SJSA1 (cell line): Measurements from ENCODE around the gene UBXN6. TPM values are rescaled to one million over a fixed set of nuclear protein-coding genes. Genes with fewer than 3 reads are reported as not detected.

ENCODE experiments used
- DNase-seq, 2 experiments: peaks; one replicate each; pipeline ENCODE4 v3.0.0-alpha.2; 2015 to 2020; ENCODE audit warnings: low spot score in 2 of 2, low read depth in 1 of 2
- H3K27ac ChIP-seq: fragments of 250-450 bp; sonication (Bioruptor Pico); 2 replicates; pipeline ENCODE4 v1.5.1; 2020; ENCODE audit warnings: mild to moderate bottlenecking, moderate library complexity
- H3K27me3 ChIP-seq: fragments of 250-450 bp; sonication (Bioruptor Pico); replicated peaks from 2 replicates; pipeline ENCODE4 v1.5.1; 2020; ENCODE audit warnings: mild to moderate bottlenecking, moderate library complexity
- H3K36me3 ChIP-seq: fragments of 250-450 bp; sonication (Bioruptor Pico); 2 replicates; pipeline ENCODE4 v1.5.1; 2020; ENCODE audit warnings: mild to moderate bottlenecking
- H3K4me1 ChIP-seq: fragments of 250-450 bp; sonication (Bioruptor Pico); replicated peaks from 2 replicates; pipeline ENCODE4 v1.6.1; 2021; ENCODE audit warnings: mild to moderate bottlenecking
- H3K4me3 ChIP-seq: fragments of 250-450 bp; sonication (Bioruptor Pico); 2 replicates; pipeline ENCODE4 v1.5.1; 2020; ENCODE audit warnings: mild to moderate bottlenecking
- H3K9me3 ChIP-seq: fragments of 250-450 bp; sonication (Bioruptor Pico); replicated peaks from 2 replicates; pipeline ENCODE4 v1.5.1; 2020; ENCODE audit warnings: mild to moderate bottlenecking
- total RNA-seq: library from RNA; depleted of rRNA; stranded (reverse); fragments of >200 nt; shearing (Covaris generic); gene quantifications from 2 replicates; pipeline ENCODE4 v1.2.3, GENCODE V29; 2014; rRNA removed

Gene UBXN6
- total RNA-seq, 1 experiment from 2014 or later: 39.3 TPM

- H3K4me3 ChIP-seq: no peak overlapping the region
- peaks cover 16% of the 10 kb centered on the region for H3K4me1 ChIP-seq
- no peak for DNase-seq
- H3K27ac ChIP-seq: no peak overlapping the region
- H3K36me3 ChIP-seq: peaks cover 65% of the 10 kb centered on the region
- no peaks in the 10 kb centered on the region for H3K9me3 ChIP-seq
- H3K27me3 ChIP-seq: no peaks in the 10 kb centered on the region
Measured at GRCh38 chr19:4405977-4406376, 51.6 kb downstream of the UBXN6 start.

DNA sequence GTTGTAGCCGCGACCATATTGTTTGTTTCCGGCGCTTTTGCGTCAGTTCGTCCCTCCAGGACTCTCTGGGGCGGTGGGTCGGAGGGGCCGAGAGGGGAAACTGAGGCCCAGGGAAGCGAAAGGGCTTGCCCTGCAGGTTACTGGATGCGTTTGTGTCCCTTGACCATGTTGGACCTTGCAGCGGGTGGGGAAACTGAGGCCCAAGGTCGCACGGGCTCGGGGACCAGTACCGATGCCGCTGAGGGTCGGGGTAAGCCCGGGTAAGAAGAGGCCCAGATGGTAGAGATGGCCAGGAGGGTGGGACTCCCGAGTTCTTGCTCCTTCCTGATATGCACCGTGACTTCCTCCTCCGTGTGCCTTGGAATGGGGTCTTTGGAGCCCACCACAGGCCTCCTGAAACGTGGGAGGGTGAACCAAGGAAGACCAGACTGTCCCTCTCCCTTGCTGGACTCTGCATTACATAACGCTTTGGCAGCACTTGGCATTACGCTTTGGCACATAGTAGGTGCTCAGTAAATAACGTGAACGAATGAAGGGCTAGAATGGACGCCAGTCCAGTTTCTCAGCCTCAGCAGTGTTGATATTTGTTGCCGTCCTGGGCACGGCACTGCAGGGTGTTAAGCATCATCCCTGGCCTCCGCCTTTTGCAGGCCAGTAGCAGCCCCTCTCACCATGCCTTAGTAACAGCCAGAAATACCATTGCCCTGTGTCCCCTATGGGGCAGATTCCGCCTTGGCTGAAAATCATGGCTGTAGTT is 54.4 kb downstream of the UBXN6 start:
- Histone ChIP-seq H3K36me3 (peaks cover 53% of the 10 kb centered on the region), H3K4me1 (peaks cover 23% of the 10 kb centered on the region), H3K27me3 (no peaks in the 10 kb centered on the region), H3K9me3 (no peaks in the 10 kb centered on the region), H3K27ac (peak overlapping the region; percentile 78), H3K4me3 (peak overlapping the region; percentile 92)
- DNase-seq: peak in 1 of 2 experiments; percentile 21

DNA sequence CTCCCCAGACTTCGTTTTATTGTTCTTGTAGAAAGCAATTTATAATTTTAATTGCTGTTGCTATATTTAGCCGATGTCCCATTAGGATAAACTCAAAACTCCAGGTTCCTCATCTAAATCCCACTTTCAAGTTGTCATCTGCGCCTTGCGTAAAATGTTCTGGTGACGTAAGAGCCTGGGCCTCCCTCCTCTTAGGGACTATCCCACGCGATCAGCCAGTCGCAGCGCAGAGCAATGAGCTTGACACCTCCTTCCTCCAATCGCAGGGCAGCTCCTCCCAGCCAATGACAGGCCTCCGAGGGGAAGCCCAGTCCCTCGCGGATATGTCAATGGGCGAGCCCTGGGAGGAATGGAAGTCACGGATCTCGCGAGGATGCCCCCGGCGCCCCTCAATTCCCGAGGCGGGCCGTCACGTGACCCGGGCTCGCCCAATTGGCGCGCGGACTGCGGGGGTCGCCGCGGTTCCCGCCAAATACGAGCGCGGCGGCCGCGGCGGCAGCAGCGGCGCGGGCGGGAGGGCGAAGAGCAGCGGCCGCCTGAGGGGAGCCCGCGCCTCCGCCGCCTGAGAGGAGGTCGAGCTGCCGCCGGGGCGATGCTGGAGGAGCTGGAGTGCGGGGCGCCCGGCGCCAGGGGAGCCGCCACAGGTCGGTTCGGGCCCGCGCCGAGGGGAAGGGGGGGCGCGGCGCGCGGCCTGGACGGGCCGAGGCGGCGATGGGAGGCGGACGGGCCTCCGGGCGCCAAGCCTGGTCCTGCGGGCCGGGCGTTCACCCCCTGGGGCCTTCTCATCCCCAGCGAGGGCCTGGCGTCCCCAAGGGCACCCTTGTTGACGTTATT is 55.2 kb downstream of the UBXN6 start, which contains the start of gene CHAF1A:
CHAF1A (plus strand) TSS at position 470 of the 834 bp plus-strand sequence; CDS start at position 593, 123 bp downstream.
- peak within 1 kb of the TSS; percentile 92 for H3K4me3 ChIP-seq
- DNase-seq: peak; percentile 99 to 100
- H3K9me3 ChIP-seq: no peaks in the 10 kb centered on the region
- H3K36me3 ChIP-seq: peaks cover 57% of the 10 kb centered on the region
- H3K27me3 ChIP-seq: no peaks in the 10 kb centered on the region
- H3K4me1 ChIP-seq: peaks cover 23% of the 10 kb centered on the region
- H3K27ac ChIP-seq: peak within 1 kb of the TSS; percentile 78

DNA sequence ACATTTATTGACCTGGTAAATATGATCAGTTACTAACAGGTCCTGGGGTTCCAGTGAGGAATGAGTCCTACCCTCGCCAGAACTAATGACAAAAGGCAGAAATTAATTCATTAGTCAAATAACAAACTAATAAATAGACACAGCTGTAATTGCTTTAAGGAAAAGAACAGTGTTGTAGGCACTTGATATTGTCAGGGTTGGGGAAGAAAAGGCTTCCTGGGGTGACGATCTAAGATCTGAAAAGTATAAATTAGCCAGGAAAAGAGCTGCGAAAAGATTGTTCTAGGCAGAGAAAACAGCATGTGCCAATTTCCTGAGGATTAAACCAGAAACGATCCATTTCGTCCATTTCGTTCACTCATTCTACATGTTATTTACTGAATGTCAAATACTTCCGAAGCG is 55.8 kb downstream of the UBXN6 start:
- Histone ChIP-seq H3K36me3 (peaks cover 62% of the 10 kb centered on the region), H3K4me3 (peak overlapping the region; percentile 92), H3K27ac (peak overlapping the region; percentile 49), H3K9me3 (no peaks in the 10 kb centered on the region), H3K4me1 (peaks cover 23% of the 10 kb centered on the region), H3K27me3 (no peaks in the 10 kb centered on the region)
- DNase-seq: no peak

DNA sequence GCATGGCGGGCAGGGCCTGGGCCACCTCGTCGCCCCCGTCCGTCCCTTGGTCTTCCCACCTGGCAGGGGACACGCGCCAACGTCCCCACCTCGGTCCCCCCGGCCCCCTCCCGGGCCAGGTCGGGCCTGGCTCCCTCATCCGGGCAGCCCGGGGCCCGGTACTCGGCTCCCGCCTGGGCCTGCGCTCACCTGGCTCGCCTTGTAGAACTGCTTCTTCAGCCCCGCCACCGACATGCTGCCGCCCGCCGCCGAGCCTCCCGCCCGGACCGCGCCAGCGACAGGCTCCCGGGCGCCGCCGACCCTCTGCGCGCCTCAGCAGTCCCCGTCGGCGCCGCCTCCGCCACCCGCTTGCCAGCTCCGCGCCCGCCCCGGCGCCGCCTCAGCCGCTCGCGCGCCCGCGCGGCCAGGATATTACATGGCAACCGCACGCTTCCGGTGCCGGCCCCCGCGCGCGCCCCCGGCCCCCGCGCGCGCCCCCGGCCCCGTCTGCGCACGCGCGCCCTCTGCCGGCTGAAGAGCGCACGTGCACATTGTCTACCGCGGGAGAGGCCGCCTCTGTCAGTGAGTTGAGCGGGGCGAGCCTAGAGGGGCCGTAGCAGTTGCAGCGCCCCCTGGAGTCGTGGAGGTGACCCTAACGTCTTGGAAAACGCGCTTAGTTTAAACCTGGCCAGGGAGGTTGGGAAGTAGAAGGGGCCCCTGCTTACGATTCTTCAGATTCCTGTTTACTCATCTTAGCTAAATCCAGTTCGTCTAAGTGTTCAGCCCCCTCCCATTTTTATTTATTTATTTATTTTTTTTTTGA is 57.3 kb downstream of the UBXN6 start, which contains the start of gene SH3GL1:
SH3GL1 (minus strand) TSS at position 413 of the 802 bp plus-strand sequence; CDS start at position 234, 179 bp downstream.
- Histone ChIP-seq H3K9me3 (no peaks in the 10 kb centered on the region), H3K27me3 (no peaks in the 10 kb centered on the region), H3K4me1 (peaks cover 23% of the 10 kb centered on the region), H3K27ac (peak within 1 kb of the TSS; percentile 92), H3K4me3 (peak within 1 kb of the TSS; percentile 99), H3K36me3 (peaks cover 66% of the 10 kb centered on the region)
- peak; percentile 82 to 88 for DNase-seq

GRCh38 chr19:4399812-4400134 is 57.8 kb downstream of the UBXN6 start:
- Histone ChIP-seq H3K36me3 (peaks cover 66% of the 10 kb centered on the region), H3K27me3 (no peaks in the 10 kb centered on the region), H3K4me1 (peaks cover 23% of the 10 kb centered on the region), H3K9me3 (no peaks in the 10 kb centered on the region), H3K27ac (peak overlapping the region; percentile 92), H3K4me3 (peak overlapping the region; percentile 99)
- peak in 1 of 2 experiments; percentile 57 for DNase-seq

DNA sequence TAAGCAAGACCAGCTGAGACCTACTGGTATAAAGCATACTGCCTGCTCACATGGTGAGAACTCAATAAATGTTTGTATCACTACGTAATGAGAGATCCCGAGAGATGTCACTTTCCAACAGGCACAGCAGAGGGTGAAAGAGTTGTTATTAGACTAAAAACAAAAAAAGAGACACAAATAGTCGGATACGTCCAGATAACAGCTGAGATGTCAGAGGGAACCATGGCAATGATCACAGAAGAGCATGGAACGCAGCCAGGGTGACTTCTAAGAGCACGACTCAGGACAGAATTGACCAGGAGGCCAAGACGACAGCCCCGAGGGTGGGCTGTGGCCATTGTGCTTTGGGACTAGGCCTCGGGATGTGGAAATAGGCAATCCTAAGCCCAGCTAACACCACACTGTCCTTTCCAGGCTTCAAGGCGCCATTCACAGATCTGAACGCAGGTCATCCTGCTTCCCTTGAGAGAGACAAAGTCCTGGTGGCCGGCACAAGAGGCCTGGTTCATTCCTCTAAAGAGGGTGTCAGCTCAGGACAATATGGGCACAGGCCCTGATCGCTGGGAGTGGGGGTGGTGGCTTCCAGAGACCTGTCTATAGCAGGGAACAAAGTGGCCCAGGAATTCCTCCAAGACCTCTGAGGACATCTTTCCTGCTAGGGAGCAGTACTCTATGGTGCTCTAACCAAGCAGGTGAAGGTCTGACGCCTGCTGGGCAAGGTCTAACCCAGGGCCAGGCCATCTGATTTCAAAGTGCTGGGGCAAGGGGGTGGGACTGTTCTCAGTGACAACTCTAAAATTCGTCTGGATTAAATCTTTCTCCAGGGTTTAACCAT is 60.4 kb downstream of the UBXN6 start:
- no peak for DNase-seq
- peaks cover 14% of the 10 kb centered on the region for H3K4me1 ChIP-seq
- H3K9me3 ChIP-seq: no peaks in the 10 kb centered on the region
- H3K4me3 ChIP-seq: no peak overlapping the region
- no peak overlapping the region for H3K27ac ChIP-seq
- H3K27me3 ChIP-seq: no peaks in the 10 kb centered on the region
- H3K36me3 ChIP-seq: peaks cover 47% of the 10 kb centered on the region

Other genes with a start within 250 kb of the UBXN6 start
- gene EBI3, start 228.3 kb downstream of the UBXN6 start, total RNA-seq: not detected in 2 replicates
- 20.2 and 24.1 TPM in 2 replicates for gene YJU2, start 210.7 kb downstream of the UBXN6 start, total RNA-seq
- not detected in 2 replicates for gene SHD, start 178.5 kb downstream of the UBXN6 start, total RNA-seq
- gene TMIGD2, start 155.4 kb downstream of the UBXN6 start, total RNA-seq: not detected in 2 replicates
- gene FSD1, start 153.2 kb downstream of the UBXN6 start, total RNA-seq: 4.5 and 6.9 TPM in 2 replicates
- gene STAP2, start 119.0 kb downstream of the UBXN6 start, total RNA-seq: 1.9 and 3.1 TPM in 2 replicates
- gene MPND, start 114.2 kb downstream of the UBXN6 start, total RNA-seq: 4.6 and 6.5 TPM in 2 replicates
- gene SH3GL1, start 57.2 kb downstream of the UBXN6 start, total RNA-seq: 60.5 and 79.7 TPM in 2 replicates
- 36.4 and 70.3 TPM in 2 replicates for gene CHAF1A, start 55.2 kb downstream of the UBXN6 start, total RNA-seq
- gene HDGFL2, start 14.5 kb upstream of the UBXN6 start, total RNA-seq: 58.7 and 71.4 TPM in 2 replicates
- not detected in 2 replicates for gene PLIN4, start 60.7 kb upstream of the UBXN6 start, total RNA-seq
- gene PLIN5, start 77.4 kb upstream of the UBXN6 start, total RNA-seq: not detected in 2 replicates
- gene LRG1, start 82.2 kb upstream of the UBXN6 start, total RNA-seq: not detected in 2 replicates
- 0.08 TPM in 1 of 2 replicates, not detected in the other for gene SEMA6B, start 101.9 kb upstream of the UBXN6 start, total RNA-seq
- gene TNFAIP8L1, start 181.7 kb upstream of the UBXN6 start, total RNA-seq: 5.0 and 7.4 TPM in 2 replicates
- 214 and 250 TPM in 2 replicates for gene MYDGF, start 212.5 kb upstream of the UBXN6 start, total RNA-seq